Panc1 (cell line): Measurements from ENCODE around the gene ZNF200. TPM values are rescaled to one million over a fixed set of nuclear protein-coding genes. Genes with fewer than 3 reads are reported as not detected.

Experiments
- ATAC-seq: fragments of 200-7000 bp; cut with Tn5 transposase; 2 replicates; pipeline ENCODE4 v1.9.1; 2020; ENCODE audit warnings: mild to moderate bottlenecking, moderate library complexity
- BruUV-seq: library from RNA; stranded (reverse); fragments of 400-500 nt; replicated peaks from 2 replicates; lab custom pipeline; 2021; lab: Mats Ljungman, UMichigan
- CTCF ChIA-PET: fragments of 300-600 bp; sonication (Branson Sonifier 250); formaldehyde crosslinking; loops from one replicate; lab custom pipeline; 2022; ENCODE audit warnings: antibody characterized with exemption; lab: Charles Lee
- POLR2A ChIA-PET: fragments of 300-600 bp; sonication (Branson Sonifier 250); formaldehyde crosslinking; loops from one replicate; lab custom pipeline; 2022; ENCODE audit warnings: antibody characterized with exemption; lab: Charles Lee
- DNase-seq: peaks from one replicate; pipeline ENCODE4 v3.0.0-alpha.2; 2010; ENCODE audit warnings: low read depth, low spot score
- H3K27ac ChIP-seq: 2 replicates; pipeline ENCODE4 v1.5.1; 2011; ENCODE audit warnings: mild to moderate bottlenecking, low read length, inconsistent platforms
- H3K27me3 ChIP-seq: fragments of 200-500 bp; sonication (Bioruptor generic); 2 replicates; pipeline ENCODE4 v1.6.0; 2014; ENCODE audit warnings: low read length, inconsistent platforms; ENCODE audit not compliant: control insufficient read depth, insufficient read depth
- H3K36me3 ChIP-seq: fragments of 200-500 bp; sonication (Bioruptor generic); 2 replicates; pipeline ENCODE4 v1.5.1; 2014; ENCODE audit warnings: inconsistent platforms, mild to moderate bottlenecking, low read length, moderate library complexity; ENCODE audit not compliant: control insufficient read depth, insufficient read depth
- H3K4me1 ChIP-seq: 2 replicates; pipeline ENCODE4 v1.5.1; 2011; ENCODE audit warnings: inconsistent platforms, mild to moderate bottlenecking, low read length, moderate library complexity; ENCODE audit not compliant: control insufficient read depth, insufficient read depth
- H3K4me3 ChIP-seq, 2 experiments: 2 replicates each; pipeline ENCODE4 v1.5.1; 2011 to 2012; ENCODE audit warnings: low read depth in 2 of 2, low read length in 2 of 2, mild to moderate bottlenecking in 2 of 2, inconsistent platforms in 1 of 2, moderate library complexity in 1 of 2
- H3K9me3 ChIP-seq: fragments of 200-500 bp; sonication (Bioruptor generic); 2 replicates; pipeline ENCODE4 v1.5.1; 2014; ENCODE audit warnings: low read depth, mild to moderate bottlenecking, inconsistent platforms, low read length, moderate library complexity; ENCODE audit not compliant: control insufficient read depth, insufficient read depth
- CTCF ChIP-seq: fragments of 450-650 bp; IDR thresholded peaks from 2 replicates; pipeline ENCODE4 v1.5.1; 2017; ENCODE audit warnings: mild to moderate bottlenecking
- POLR2AphosphoS5 ChIP-seq: IDR thresholded peaks from 2 replicates; pipeline ENCODE4 v1.6.1; 2012; ENCODE audit warnings: mild to moderate bottlenecking, low read depth, low read length, moderate library complexity
- REST ChIP-seq, 2 experiments: IDR thresholded peaks; 2 replicates each; pipeline ENCODE4 v1.6.1; 2011 to 2012; ENCODE audit warnings: low read depth in 2 of 2, control low read depth in 1 of 2, low read length in 1 of 2, mild to moderate bottlenecking in 1 of 2, moderate library complexity in 1 of 2; ENCODE audit not compliant: insufficient read depth in 1 of 2
- SIN3A ChIP-seq: IDR thresholded peaks from 2 replicates; pipeline ENCODE4 v1.6.1; 2012; ENCODE audit warnings: low read depth, mild to moderate bottlenecking, low read length, moderate library complexity, borderline replicate concordance; ENCODE audit not compliant: insufficient read depth
- TCF7L2 ChIP-seq: IDR thresholded peaks from 2 replicates; pipeline ENCODE4 v1.6.1; 2011; ENCODE audit warnings: mild to moderate bottlenecking, low read depth, low read length, inconsistent platforms
- in situ Hi-C: cut with HindIII; loops from 2 replicates; pipeline ENCODE4 v1.10.0; 2016; ENCODE audit warnings: low sequenced_read_pairs, low pct_unique_long_range_greater_than_20kb
- intact Hi-C: fragments of 100-400 bp; cut with micrococcal nuclease; formaldehyde crosslinking; loops from one replicate; pipeline ENCODE4 v1.10.0; 2022; ENCODE audit not compliant: unreplicated experiment
- total RNA-seq: library from RNA; stranded (reverse); gene quantifications from one replicate; pipeline ENCODE4 v1.2.1, GENCODE V29; 2021; ENCODE audit not compliant: unreplicated experiment

ZNF200 gene
- total RNA-seq, 1 experiment from 2014 or later, result 12.4 TPM

- peak; percentile 32 for ATAC-seq
- no peaks in the 10 kb centered on the region for H3K27me3 ChIP-seq
- intact Hi-C loops (no loop called here), in situ Hi-C loops (no loop called here)
- BruUV-seq, result no TSS peak
- no peak overlapping the region for H3K27ac ChIP-seq
- ChIA-PET CTCF (no interaction called here), POLR2A (no interaction called here)
- H3K36me3 ChIP-seq, result no peaks in the 10 kb centered on the region
- no peak overlapping the region for H3K4me3 ChIP-seq
- DNase-seq, result peak; percentile 65
- peaks cover 9% of the 10 kb centered on the region; the same call in 1 of the 2 replicates for H3K4me1 ChIP-seq
- no peaks in the 10 kb centered on the region for H3K9me3 ChIP-seq
- TF ChIP-seq POLR2AphosphoS5, result peak; percentile 35; the same call in 1 of the 2 replicates
- TF ChIP-seq TCF7L2, result peak; percentile 77; the same call in 1 of the 2 replicates
- TF ChIP-seq SIN3A, result no peak
- no peak for TF ChIP-seq REST (IDR thresholded peaks at IDR 0.05; ENCODE audit: insufficient read depth in 1 of 2, low read depth in 2 of 2, low read length in 1 of 2)
- no peak for TF ChIP-seq CTCF
Measured at GRCh38 chr16:3193221-3194212, 41.4 kb downstream of the ZNF200 start.

GRCh38 chr16:3192476-3193019 lies 42.4 kb downstream of the ZNF200 start:
- CTCF ChIA-PET, result interaction anchor here (0.5 to 0.6 kb wide), 2 partner anchors 42 to 440 kb away, joined by 3 read pairs; partner anchors contain the start of gene SRRM2
- POLR2A ChIA-PET, result no interaction called here
- no peaks in the 10 kb centered on the region for H3K36me3 ChIP-seq
- H3K9me3 ChIP-seq, result no peaks in the 10 kb centered on the region
- DNase-seq (no peak), ATAC-seq (no peak)
- no peak for TF ChIP-seq REST (IDR thresholded peaks at IDR 0.05; ENCODE audit: insufficient read depth in 1 of 2, low read depth in 2 of 2, low read length in 1 of 2)
- TF ChIP-seq SIN3A, result no peak
- TF ChIP-seq POLR2AphosphoS5, result no peak
- TF ChIP-seq TCF7L2, result no peak
- no peak for TF ChIP-seq CTCF
- H3K4me1 ChIP-seq, result peaks cover 9% of the 10 kb centered on the region; the same call in 1 of the 2 replicates
- in situ Hi-C loops, result no loop called here
- intact Hi-C loops, result no loop called here
- H3K27ac ChIP-seq, result no peak overlapping the region
- BruUV-seq, result no TSS peak
- no peak overlapping the region for H3K4me3 ChIP-seq
- no peaks in the 10 kb centered on the region for H3K27me3 ChIP-seq
